ENCODE results near the gene CLSTN2.

The CLSTN2 gene

DNA sequence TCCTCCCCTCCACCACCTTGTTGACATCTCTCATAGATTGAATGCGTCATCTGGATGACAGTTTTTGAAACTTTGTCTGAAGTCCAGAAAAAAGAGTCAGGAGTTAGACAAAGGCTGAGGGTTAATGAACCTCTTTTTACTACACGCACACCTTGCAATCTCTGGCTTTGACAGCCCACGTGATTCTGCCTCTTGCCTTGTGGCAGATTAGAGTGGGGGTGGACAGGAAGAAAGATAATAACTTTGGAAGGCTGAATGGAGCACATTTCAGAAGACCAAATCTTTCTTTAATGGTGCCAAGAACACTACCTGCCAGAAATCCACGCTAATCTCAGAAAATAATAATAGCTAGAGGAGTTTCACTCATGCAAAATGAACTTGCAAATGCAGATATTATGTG is 415.0 kb downstream of the CLSTN2 start:
- no peak for DNase-seq

DNA sequence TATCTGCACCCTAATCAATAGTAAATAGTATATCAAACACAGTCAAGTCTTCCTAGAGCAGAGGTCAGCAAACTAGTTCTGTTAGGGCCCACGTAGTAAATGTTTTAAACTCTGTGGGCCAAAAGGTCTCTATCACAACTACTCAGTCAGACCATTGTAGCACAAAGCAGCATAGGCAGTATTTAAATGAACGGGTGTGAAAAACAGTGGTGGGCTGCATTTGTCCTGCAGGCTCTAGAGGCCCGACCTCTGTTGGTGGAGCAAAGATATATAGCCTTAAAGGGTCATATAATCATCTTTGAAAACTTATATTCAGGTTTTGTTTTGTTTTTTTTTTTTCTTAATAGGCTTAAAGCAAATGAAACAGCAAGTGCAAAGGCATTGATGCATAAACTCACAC is 416.5 kb downstream of the CLSTN2 start:
- DNase-seq = no peak

DNA sequence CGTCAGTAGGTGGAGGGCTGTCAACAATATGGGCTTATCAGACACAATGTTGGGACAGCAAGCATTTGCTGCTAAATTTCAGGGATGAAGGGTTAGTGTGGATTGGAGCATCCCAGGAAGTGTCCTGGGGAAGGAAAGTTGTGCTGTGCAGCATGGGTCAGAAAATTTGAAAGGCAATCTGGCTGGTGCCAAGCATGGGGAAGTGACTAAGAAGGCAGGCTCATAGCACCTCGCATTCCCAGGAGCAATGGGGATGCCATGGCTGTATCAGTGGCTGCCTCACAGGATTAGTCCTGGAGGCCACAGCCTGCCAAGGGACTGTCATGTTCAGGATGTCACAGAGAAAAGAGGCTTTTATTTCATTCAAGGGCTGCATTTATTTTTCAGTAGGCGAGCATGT is 420.5 kb downstream of the CLSTN2 start:
- no peak for DNase-seq

DNA sequence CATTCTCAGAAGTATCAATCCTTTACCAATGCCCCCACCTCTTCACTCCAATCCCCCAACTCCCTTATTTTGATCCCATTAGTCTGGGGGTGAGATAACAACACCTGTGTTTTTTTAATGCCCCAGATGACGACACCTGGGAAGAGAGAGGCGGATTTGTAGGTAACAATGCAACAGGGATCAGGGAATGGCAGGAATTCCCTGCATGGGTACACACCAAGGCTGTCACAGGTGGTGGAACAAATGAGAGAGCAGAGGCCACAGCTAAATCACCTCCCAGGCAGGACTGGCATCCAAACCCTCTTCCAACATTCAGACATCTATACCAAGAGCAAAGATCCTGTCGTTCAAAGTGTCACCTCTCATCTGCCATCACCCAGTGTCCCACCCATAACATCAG is 423.7 kb downstream of the CLSTN2 start:
- no peak for DNase-seq

DNA sequence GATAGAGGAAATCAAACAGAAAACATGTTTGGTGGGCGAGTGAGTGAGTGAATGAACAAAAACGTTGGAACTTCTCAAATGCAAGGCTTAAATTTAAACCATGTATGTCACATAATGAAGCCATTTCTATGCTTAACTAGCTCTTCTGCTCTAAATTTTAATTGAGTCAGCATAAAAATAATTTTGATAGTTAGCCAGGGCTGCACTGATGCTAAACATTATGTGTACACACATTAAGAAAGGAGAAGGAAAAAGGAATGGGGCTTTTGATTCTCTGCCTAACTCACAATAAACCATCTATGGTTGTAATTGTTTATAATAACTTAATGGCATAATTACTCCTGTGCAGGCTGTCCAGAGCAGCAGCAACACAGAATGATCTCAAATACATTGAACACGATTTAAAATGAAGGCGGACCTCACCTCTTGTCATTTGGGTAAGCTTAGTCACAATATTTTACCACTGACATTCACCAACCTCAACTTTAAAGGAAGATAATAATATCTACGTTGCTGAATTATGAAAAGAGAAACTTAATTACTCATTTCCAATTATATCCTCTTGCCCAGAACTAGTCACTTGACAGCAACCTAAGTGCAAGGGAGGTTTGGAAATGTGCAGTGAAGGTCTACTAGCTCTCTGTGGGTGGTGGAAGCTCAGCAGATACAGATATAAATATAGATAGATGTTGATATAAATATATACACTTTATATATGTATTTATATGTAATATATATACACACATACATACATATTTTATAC is 424.4 kb downstream of the CLSTN2 start:
- no peak for DNase-seq

DNA sequence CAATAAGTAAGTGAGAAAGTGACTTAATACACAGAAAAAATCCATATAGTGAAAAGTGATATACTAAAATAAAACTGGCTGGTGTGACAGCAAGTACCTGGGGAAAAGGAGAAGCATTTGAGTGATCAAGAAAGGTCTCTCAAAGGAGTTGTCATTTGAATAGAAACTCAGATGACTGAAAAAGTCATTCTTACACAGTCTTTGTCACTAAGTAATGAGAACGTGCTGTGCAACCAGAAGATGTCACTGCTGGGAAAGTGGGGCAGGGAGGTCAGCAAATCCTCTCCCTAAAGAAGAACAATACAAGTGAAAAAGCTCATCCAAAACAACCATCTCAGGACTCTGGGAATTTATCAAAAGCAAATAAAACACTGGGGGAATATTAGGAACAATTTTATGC is 425.3 kb downstream of the CLSTN2 start:
- DNase-seq = no peak

DNA sequence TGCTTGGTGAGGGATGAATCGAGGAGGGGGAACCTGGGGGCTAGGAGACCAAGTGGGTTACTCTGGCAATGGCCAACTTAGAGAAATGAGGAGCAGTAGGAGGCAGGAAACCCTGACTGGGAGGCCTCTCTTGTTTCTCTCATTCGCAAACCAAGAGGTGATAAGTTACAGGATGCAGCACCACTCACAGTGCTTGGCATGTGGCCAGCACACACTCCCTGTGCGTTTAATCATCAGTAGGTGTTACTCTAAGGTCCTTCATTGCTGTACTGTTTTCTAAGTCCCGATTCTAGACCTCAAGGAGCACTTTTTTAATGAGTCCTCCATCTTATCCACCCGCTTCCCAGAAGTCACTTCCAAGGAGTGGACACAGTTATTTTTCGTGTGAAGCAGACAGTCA is 428.8 kb downstream of the CLSTN2 start:
- no peak for DNase-seq

DNA sequence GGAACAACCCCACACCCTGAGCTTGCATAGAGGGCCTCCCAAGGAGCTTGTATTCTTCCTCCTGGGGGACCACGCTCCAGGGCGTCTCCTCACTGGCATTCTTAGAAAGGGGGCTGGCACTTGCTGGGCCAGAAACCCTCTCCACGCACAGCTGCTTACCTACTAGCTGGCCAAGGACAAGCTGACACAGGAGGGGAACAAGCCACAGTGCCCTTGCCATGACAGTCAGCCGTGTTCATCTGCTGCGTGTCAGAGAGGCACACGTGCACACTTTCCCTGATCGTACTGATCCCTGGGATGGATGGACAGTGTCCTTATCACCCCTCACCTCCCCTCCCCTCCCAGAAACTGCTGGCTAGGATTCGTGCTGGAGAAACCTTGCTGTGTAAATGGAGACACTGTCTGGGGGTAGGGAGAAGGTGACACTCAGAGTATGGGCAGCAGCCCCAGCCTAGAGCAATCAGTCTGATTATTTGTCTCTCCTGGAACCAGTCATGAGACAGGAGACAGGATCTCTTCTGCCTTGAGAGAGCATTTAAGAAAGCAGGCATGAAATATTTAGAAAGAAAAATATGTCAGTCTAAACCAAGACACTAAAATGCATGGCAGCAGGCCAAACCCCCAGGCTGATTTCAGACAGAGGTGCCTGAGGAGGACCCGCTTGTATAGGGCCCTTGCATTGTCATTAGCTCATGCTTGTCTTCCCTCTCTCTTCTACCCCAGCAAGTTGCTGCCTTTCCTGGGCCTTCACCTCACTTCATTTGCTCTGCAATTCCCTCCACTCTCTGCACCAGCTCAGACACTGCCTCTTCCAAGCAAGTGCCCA is 431.1 kb downstream of the CLSTN2 start:
- DNase-seq = no peak

DNA sequence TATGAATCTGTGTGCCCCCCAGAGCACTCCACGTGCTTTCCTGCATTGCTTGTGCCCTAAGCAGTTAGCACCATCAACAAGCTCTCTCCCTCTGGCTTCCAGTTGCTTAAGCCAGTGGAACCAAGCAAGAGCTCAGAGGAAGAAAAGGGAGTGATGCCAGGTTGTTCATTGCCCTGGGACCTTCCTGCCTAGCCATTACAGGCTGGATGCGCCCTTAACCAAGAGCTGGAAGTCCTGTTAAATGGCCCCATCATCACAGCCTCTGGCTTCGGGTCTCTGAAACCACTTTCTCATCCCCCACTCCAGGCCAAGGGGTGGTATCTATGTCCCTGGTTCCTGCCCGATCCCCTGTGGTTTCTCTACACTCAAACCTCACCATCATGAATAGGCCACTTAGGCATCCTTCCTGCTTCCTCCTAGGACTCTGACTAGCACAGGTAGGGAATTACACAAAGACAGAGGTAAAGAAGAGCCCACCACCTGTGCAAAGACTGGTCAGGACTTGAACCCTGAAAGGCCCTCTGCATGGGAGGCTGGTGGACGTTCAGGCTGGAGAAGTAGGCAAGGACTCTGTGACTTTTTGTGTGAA is 433.3 kb downstream of the CLSTN2 start:
- no peak for DNase-seq

DNA sequence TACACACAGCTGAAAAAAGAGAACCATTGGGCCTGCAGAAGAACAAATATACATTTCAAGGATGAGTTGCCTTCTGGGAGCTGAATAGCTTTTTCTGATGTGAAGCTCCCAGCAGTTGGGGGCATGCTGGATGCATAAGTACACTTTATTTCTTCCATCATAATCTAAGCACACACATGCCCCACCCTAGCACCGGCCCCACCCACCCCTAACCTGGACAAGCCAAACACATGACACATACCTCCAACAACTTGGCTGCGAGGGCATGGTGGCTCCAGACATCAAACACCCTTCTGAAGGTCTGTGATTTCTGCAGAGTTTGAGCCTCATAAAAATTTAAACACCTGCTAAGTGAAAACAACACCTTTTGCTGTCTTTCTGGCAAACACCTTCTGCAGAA is 435.7 kb downstream of the CLSTN2 start:
- peak in 1 of 2 donors; percentile 4 for DNase-seq

DNA sequence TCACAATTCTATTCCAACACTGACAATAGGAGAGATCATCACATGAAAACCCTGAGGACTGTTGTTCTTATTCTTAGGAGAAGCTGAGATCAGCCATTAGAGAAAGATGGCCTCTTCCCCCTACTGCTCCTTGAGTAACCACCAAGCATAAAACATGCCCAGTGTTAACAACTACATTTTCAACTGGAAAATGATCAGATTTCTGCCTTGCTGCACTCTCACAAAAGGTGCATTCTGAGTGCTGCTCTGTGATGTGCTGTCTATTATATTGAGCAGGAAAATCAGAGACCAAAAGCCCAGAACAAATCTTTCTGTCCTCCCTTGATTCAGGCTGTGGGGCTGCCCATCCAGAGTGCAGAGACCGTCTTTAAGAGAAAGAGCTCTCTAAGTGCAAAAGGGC is 438.2 kb downstream of the CLSTN2 start:
- DNase-seq = no peak

DNA sequence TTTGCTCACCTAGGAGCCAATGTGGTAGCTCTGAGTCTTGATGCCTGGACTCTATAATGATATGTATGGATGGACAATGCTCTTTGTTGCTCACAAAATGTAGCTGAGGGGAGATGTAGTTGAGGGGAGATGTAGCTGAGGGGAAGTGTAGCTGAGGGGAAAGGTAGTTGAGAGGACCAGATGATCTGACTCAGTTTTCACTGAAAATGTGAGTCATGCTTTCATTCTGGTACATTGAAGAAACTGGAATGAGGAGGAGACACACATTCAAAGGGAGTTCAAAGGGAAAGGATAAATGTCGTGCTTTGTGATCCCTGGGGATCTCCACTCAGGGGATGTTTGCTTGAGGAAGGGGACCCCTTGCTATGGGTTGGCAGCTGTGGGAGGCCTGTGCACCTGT is 440.0 kb downstream of the CLSTN2 start:
- no peak for DNase-seq

DNA sequence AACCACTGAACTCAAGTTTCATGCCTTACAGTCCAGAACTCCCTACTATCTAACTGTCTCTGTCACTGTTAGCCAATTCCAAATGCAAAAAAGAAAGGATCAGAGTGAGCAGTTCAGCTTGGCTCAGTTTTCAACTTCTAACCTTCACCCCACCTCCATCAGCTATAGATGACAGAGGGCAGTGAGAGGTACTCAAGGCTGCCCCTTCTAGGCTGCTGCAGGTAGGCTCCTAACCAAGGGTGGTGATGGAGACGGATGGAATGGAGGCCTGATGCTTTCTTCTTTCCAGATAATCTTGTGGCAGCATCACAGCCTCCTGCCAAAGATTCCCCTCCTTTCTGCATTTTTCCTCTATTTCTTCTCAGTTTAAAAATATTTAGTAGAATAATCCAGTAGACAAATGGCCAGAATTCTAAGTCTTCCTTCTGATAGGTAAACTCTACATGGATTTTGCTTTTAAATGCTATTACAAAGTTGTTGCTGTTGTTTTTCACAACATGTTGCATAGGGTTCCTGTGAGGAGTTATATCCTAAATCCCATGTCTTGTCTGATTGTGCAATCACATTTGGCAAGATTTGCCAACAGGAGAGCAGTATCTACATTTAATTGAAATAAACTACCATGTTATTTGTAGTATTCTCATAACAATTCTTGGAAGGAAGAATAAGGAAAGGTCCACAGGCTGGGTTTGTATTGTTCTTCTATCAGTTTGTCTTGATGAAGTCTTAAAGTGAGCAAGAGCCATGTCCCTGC is 441.3 kb downstream of the CLSTN2 start:
- no peak for DNase-seq

DNA sequence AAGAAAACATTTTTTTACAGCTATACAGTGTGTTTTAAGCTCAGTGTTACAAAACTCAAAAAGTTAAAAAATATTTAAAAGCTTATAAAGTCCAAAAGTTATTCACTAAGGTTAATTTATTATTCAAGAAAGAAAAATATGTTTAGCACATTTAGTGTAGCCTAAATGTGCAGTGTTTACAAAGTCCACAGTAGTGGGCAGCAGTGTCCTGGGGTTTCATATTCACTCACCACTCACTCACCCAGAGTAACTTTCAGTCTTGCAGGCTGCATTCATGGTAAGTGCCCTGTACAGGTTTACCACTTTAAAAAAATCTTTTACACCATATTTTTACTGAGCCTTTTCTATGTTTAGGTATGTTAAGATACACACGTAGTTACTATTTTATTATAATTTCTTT is 442.7 kb downstream of the CLSTN2 start:
- no peak for DNase-seq

DNA sequence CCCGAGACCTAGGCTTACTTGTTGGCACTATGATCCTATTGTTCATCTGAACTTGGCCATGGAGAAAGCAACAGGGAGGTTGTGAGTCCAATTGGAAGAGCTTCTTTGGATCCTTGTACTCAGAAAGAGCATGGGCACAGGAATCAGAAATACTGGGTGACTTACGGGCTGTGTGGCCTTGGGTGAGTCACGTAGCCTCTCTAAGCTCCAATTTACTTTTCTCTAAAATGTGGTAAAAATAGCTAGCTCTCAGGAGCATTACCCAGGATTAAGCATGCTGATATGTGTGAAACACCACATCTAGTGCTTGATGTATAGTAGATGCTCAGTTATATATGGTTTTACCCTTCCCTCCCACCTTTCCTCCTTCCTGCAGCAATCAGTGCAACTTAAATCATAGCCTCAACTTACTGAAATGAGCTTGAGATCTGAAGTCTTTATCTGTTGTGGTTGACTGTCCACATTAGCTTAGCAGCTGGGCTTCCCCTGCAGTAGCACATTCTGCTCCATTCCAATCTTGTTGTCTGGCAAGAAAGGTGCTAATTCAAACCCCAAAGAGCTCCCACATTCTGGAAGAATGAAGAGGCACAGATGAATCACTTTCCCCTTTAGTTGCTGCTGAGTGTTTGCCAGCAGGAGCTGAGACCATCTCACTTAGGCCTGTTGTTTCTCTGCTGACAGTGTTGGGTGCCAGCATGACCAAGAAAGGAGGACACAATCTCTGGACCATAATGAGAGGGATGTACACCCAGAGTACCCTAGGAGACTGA is 443.8 kb downstream of the CLSTN2 start:
- DNase-seq = no peak

DNA sequence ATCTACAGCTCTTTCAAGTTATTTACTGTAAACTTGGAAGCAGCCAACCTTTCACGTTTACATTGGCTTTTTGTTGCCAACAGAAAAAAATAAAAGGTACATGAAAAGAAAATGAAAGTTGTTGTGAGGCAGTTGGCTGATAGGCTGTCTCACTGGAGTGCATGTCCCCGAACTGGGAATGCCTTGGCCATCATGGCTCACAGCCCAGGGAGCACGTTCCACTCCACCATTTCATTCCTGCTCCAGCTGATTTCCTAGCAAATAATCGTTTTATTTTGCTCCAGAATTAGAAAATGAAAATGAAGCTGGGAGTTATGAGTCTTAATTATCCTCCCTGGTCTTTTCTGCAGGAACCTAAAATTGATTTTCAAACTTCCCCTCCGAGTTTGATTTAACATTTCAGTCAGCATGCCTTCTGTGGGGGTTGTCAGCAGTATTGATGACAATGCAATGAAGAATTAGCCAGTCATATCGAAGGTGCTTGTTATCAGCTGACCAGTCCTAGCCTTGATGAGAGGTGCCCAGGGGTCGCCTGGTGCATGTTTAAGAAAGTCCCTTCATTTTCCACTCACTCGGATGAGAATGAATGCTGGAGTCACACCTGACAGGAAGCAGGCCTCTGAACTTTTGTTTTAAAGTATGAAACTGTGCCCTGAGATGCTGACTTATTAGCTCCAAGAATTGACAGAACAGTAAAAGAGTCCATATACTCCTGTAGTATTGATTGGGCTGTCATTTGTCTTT is 449.2 kb downstream of the CLSTN2 start:
- DNase-seq = no peak

DNA sequence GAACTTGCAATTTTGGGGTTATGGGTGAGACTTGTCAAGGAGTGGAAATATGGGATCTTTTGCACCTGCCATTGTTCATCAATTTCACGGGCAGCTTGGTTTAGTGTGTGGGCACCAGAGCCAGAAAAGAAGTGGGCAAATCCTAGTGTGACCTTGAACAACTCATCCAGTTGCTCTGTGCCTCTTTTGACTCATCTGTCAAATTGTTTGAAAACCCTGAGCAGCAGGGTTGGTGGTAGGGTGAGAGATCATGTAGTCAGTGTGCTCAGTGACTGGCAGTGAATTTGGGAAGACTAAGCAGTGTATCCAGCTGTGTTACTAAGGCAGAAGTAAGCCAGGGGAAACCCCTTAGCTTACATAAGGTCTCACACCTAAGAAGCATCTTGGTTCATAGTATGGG is 449.9 kb downstream of the CLSTN2 start:
- DNase-seq = no peak

DNA sequence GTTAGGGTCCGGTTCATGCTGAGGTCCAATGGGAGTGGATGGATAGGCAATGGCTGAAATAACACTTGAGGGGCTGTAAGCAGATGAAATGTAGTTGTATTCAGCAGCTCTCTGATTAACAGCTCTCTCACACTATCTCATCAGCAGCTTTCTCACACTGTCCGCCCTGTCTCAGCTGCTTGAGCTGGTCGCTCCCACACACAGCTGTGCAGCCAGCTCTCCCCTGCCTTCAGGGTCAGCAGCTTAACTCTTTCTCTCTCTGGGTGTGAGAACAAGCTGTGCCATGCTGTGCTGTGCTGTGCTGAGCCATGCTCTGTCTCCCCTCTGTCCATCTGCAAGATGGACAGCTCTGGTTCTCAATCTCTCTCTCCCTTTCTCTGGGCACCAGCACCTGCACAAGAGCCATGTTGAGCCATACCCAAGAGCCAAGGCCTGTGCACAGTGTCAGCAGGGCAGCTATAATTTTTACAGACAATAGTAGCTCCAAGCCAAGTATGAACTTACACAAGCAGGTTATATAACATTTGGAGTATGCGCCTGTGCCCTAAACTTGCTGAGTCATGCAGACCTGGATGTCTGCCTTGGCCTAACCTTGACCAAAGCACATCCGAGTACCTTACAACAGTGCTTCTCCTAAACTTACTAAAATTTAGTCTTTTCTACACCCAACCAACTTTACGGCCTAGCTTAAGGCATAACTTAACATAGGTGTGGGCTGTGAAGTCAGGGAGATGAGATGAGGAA is 451.5 kb downstream of the CLSTN2 start:
- DNase-seq = no peak

DNA sequence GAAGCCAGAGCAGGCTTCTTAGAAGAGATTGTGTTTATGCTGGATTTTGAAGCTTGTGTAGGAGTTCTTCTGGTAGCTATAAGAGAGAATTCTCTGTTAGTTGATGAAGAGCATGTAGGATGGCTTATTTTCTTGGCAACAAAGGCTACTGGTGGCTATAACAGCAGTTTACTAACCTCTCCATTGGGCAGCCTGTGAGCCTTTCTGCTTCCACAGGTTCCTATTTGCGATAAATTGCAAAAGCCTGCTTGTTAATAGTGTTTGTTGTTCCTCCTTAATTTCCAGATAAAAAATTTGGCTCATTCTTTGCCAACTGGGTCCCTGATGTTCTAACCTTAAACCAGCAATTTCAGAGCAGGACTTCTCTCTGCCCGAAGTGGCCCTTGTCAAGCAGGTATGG is 452.3 kb downstream of the CLSTN2 start:
- DNase-seq = no peak

DNA sequence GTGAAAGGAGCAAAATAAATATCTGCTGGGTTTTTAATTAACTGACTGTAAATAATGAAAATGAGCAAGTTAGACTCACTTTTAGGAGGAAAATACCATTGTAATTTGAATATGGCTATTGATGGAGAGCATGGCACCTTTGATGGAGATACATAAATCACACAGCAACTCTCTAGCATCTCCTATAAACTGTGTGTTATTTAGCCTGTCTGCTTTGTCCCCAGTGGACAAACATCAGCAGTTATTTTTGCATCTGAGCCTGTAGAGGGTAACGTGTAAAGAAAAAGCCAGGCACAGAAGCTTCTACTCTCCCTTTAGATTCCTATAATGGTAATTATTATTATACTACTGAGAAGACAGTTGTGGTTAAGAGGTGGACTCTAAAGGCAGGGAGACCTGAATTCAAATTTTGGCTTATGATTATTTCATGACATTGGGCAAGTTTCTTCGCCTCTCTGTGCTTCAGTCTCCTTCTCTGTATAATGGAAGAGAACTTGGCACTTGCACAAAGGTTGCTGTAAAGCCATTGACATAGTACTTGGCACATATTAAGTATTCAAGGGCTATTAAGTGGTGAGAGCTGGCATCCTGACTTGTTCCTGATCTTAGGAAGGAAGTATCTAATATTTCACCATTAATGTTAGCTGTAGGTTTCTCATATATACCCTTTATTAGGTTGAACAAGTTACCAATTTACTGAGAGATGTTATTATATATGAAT is 453.4 kb downstream of the CLSTN2 start:
- DNase-seq = no peak

All from hippocampal formation (tissue), 2 donors.